Nephron progenitor cell (in vitro differentiated cells): ENCODE results near the gene DLX2.
"Not testable (repeated sequence)": the region's sequence is repeated elsewhere in the genome, so short reads cannot be mapped to it uniquely, and the experiment has no call there.

Experiments
- DNase-seq: peaks from one replicate; pipeline ENCODE4 v3.0.0; 2021
- H3K27ac Mint-ChIP-seq: 2 replicates; pipeline ENCODE4 v1.8.0; 2021; ENCODE audit warnings: mild to moderate bottlenecking, moderate library complexity, mixed read lengths
- H3K27me3 Mint-ChIP-seq: 2 replicates; pipeline ENCODE4 v1.8.0; 2021; ENCODE audit warnings: mild to moderate bottlenecking, low read depth, mixed read lengths; ENCODE audit not compliant: poor library complexity
- H3K36me3 Mint-ChIP-seq: 2 replicates; pipeline ENCODE4 v1.8.0; 2021; ENCODE audit warnings: low read depth, mixed read lengths
- H3K4me1 Mint-ChIP-seq: 2 replicates; pipeline ENCODE4 v1.8.0; 2021; ENCODE audit warnings: mixed read lengths
- H3K4me3 Mint-ChIP-seq: 2 replicates; pipeline ENCODE4 v1.8.0; 2021; ENCODE audit warnings: mild to moderate bottlenecking, moderate library complexity, mixed read lengths
- H3K9me3 Mint-ChIP-seq: 2 replicates; pipeline ENCODE4 v1.8.0; 2021; ENCODE audit warnings: mild to moderate bottlenecking, moderate library complexity, mixed read lengths
- CTCF ChIP-seq: fragments of 200-600 bp; sonication (generic); IDR thresholded peaks from 2 replicates; pipeline ENCODE4 v1.5.0; 2021; ENCODE audit warnings: antibody characterized with exemption

The DLX2 gene

GRCh38 chr2:172119089-172119488, 16.4 kb upstream of the DLX2 start:
- Mint-ChIP-seq H3K4me1 (no peaks in the 10 kb centered on the region), H3K4me3 (no peak overlapping the region), H3K36me3 (no peaks in the 10 kb centered on the region), H3K27me3 (peaks cover 17% of the 10 kb centered on the region), H3K27ac (no peak overlapping the region), H3K9me3 (no peaks in the 10 kb centered on the region)
- no peak for DNase-seq
- no peak for TF ChIP-seq CTCF

DNA sequence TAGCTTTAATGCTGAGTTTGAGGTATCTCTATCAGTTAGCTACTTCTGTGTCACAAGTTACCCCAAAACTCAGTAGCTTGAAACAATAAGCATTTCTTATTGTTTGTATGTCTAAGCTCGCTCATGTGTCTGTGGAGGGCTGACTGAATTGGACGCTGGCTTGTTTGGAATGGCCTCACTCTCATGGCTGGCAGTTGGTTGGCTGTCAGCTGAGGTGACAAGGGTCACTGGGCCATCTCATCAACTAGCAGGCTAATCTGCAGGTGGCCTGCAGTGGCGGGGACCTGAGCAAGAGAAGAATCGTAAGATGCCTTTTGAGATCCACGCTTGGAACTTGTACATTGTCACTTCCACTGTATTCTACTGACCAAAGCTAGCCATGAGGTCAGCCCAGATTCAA, 13.4 kb upstream of the DLX2 start:
- Mint-ChIP-seq H3K4me3 (no peak overlapping the region), H3K9me3 (no peaks in the 10 kb centered on the region), H3K36me3 (no peaks in the 10 kb centered on the region), H3K27ac (no peak overlapping the region), H3K4me1 (no peaks in the 10 kb centered on the region), H3K27me3 (peaks cover 22% of the 10 kb centered on the region)
- DNase-seq: no peak
- TF ChIP-seq CTCF: no peak

DNA sequence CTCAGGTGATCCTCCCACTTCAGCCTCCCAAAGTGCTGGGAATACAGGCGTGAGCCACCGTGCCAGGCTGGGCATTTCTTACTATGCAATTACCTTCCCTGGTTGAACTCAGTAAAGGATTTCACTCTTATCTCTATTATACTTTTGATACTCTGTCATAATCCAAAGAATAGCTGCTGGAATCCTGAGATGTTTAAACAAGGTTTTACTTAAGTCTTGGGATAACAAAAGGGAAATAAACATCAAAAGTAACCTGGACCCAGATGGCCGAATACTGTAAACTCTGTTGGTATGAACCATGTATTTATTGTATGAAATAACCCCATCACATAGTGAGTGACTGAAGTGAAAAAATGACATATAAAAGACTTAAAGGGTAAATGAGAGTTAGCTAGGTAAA, 11.9 kb upstream of the DLX2 start:
- H3K36me3 Mint-ChIP-seq: no peaks in the 10 kb centered on the region
- H3K27me3 Mint-ChIP-seq: peaks cover 28% of the 10 kb centered on the region
- no peak for TF ChIP-seq CTCF
- H3K4me3 Mint-ChIP-seq: no peak overlapping the region
- no peaks in the 10 kb centered on the region for H3K9me3 Mint-ChIP-seq
- peaks cover 5% of the 10 kb centered on the region for H3K4me1 Mint-ChIP-seq
- DNase-seq: no peak
- no peak overlapping the region for H3K27ac Mint-ChIP-seq

DNA sequence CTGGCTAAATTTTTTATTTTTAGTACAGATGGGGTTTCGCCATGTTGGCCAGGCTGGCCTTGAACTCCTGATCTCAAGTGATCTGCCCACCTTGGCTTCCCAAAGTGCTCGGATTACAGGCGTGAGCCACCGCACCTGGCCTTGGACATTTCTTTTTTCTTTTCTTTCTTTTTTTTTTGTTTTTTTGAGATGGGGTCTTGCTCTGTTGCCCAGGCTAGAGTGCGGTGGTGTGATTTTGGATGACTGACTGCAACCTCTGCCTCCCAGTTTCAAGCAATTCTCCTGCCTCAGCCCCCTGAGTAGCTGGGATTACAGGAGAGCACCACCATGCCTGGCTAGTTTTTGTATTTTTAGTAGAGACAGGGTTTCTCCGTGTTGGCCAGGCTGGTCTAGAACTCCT, 11.5 kb upstream of the DLX2 start:
- H3K9me3 Mint-ChIP-seq, H3K4me1 Mint-ChIP-seq, H3K36me3 Mint-ChIP-seq, H3K27ac Mint-ChIP-seq, DNase-seq, H3K4me3 Mint-ChIP-seq: not testable (repeated sequence)
- H3K27me3 Mint-ChIP-seq: peaks cover 29% of the 10 kb centered on the region

- DNase-seq: no peak
- Mint-ChIP-seq H3K27me3 (peaks cover 35% of the 10 kb centered on the region), H3K27ac (no peak overlapping the region), H3K9me3 (no peaks in the 10 kb centered on the region), H3K4me3 (no peak overlapping the region), H3K36me3 (no peaks in the 10 kb centered on the region), H3K4me1 (peaks cover 10% of the 10 kb centered on the region)
- TF ChIP-seq CTCF: peak; percentile 29
Measured at GRCh38 chr2:172113617-172114016, 10.9 kb upstream of the DLX2 start.

DNA sequence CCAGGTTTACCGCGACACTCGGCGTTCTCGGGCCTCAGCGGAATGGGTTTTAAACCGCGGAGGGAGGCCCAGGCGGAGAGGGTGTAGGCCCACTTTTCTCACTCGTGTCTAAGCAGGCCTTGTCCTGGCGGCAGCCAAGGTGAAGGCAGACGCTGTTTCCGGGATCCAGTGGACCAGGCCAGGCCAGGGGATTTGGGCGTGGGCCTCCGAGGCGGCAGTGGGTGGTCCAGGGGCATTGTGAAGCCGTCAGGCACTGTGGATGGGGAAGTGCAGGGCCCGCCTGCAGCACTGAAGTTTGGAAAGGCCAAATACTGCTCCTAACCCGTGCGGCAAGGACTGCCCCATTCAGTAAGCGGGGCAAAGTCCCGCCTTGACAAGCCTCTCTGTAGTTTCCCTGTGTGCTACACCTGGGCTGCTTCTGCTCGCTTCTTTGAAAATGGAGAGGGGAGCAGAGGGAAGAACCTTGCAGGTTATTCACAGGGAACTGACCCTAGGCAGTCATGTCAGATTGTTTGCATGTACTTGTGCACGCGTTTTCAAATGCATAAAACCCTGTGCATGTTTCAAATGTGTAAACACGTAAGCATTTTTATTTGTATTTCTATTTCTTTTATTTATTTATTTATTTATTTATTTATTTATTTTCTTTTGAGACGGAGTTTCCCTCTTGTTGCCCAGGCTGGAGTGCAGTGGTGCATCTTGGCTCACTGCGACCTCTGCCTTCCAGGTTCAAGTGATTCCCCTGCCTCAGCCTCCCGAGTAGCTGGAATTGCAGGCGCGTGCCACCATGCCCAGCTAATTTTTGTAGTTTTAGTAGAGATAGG, 7.5 kb upstream of the DLX2 start:
- H3K27me3 Mint-ChIP-seq: peaks cover 66% of the 10 kb centered on the region
- H3K9me3 Mint-ChIP-seq: no peaks in the 10 kb centered on the region
- peak; percentile 16 for DNase-seq
- no peaks in the 10 kb centered on the region for H3K36me3 Mint-ChIP-seq
- H3K4me3 Mint-ChIP-seq: no peak overlapping the region
- no peak overlapping the region for H3K27ac Mint-ChIP-seq
- peaks cover 14% of the 10 kb centered on the region for H3K4me1 Mint-ChIP-seq
- no peak for TF ChIP-seq CTCF
